Endothelial cell (in vitro differentiated cells): ENCODE results near the gene KCNMA1. TPM values are rescaled to one million over a fixed set of nuclear protein-coding genes. Genes with fewer than 3 reads are reported as not detected.

Source experiments
- DNase-seq: peaks from one replicate; pipeline ENCODE4 v3.0.0; 2021; ENCODE audit warnings: low spot score
- H3K27ac Mint-ChIP-seq: one replicate; pipeline ENCODE4 v1.8.0; 2021; ENCODE audit warnings: mixed read lengths, inconsistent platforms; ENCODE audit not compliant: unreplicated experiment
- H3K27me3 Mint-ChIP-seq: one replicate; pipeline ENCODE4 v1.8.0; 2021; ENCODE audit warnings: mild to moderate bottlenecking, moderate library complexity, mixed read lengths, inconsistent platforms; ENCODE audit not compliant: unreplicated experiment
- H3K36me3 Mint-ChIP-seq: one replicate; pipeline ENCODE4 v1.8.0; 2021; ENCODE audit warnings: mild to moderate bottlenecking, low read depth, mixed read lengths, inconsistent platforms; ENCODE audit not compliant: unreplicated experiment
- H3K4me1 Mint-ChIP-seq: one replicate; pipeline ENCODE4 v1.8.0; 2021; ENCODE audit warnings: mild to moderate bottlenecking, mixed read lengths, inconsistent platforms; ENCODE audit not compliant: unreplicated experiment
- H3K4me3 Mint-ChIP-seq: one replicate; pipeline ENCODE4 v1.8.0; 2021; ENCODE audit warnings: mild to moderate bottlenecking, mixed read lengths, inconsistent platforms; ENCODE audit not compliant: unreplicated experiment
- H3K9me3 Mint-ChIP-seq: one replicate; pipeline ENCODE4 v1.8.0; 2021; ENCODE audit warnings: mixed read lengths, inconsistent platforms; ENCODE audit not compliant: unreplicated experiment
- CTCF ChIP-seq: fragments of 200-600 bp; sonication (generic); IDR thresholded peaks from one replicate; pipeline ENCODE4 v1.5.0; 2021; ENCODE audit warnings: antibody characterized with exemption; ENCODE audit not compliant: unreplicated experiment
- total RNA-seq: library from RNA; stranded (reverse); fragmentation: NEBNext Ultra II Directional; extraction: Animal tissue kit (Norgen Biotek cat#: 25700); gene quantifications from one replicate; pipeline ENCODE4 v1.2.1, GENCODE V29; 2021; ENCODE audit not compliant: unreplicated experiment

KCNMA1 gene
- total RNA-seq, 1 donor from 2014 or later: 5.1 TPM

GRCh38 chr10:77581738-77582137 lies 55.9 kb downstream of the KCNMA1 start:
- Mint-ChIP-seq H3K4me3 (no peak overlapping the region), H3K36me3 (no peaks in the 10 kb centered on the region), H3K9me3 (no peaks in the 10 kb centered on the region), H3K27ac (no peak overlapping the region), H3K27me3 (peaks cover 3% of the 10 kb centered on the region), H3K4me1 (peaks cover 6% of the 10 kb centered on the region)
- TF ChIP-seq CTCF: no peak
- DNase-seq: no peak

GRCh38 chr10:77580482-77580881 lies 57.1 kb downstream of the KCNMA1 start:
- DNase-seq: no peak
- no peaks in the 10 kb centered on the region for H3K9me3 Mint-ChIP-seq
- no peaks in the 10 kb centered on the region for H3K36me3 Mint-ChIP-seq
- TF ChIP-seq CTCF: no peak
- no peak overlapping the region for H3K4me3 Mint-ChIP-seq
- peaks cover 3% of the 10 kb centered on the region for H3K27me3 Mint-ChIP-seq
- peaks cover 10% of the 10 kb centered on the region for H3K4me1 Mint-ChIP-seq
- no peak overlapping the region for H3K27ac Mint-ChIP-seq

GRCh38 chr10:77578583-77579227 lies 58.9 kb downstream of the KCNMA1 start:
- Mint-ChIP-seq H3K4me3 (no peak overlapping the region), H3K27ac (no peak overlapping the region), H3K27me3 (peaks cover 3% of the 10 kb centered on the region), H3K9me3 (no peaks in the 10 kb centered on the region), H3K36me3 (no peaks in the 10 kb centered on the region), H3K4me1 (peaks cover 10% of the 10 kb centered on the region)
- no peak for TF ChIP-seq CTCF
- DNase-seq: no peak

GRCh38 chr10:77577666-77578229 lies 59.9 kb downstream of the KCNMA1 start:
- no peak overlapping the region for H3K4me3 Mint-ChIP-seq
- H3K27me3 Mint-ChIP-seq: peaks cover 6% of the 10 kb centered on the region
- no peaks in the 10 kb centered on the region for H3K9me3 Mint-ChIP-seq
- no peak for DNase-seq
- H3K27ac Mint-ChIP-seq: no peak overlapping the region
- H3K4me1 Mint-ChIP-seq: peaks cover 10% of the 10 kb centered on the region
- TF ChIP-seq CTCF: no peak
- H3K36me3 Mint-ChIP-seq: no peaks in the 10 kb centered on the region

- no peak overlapping the region for H3K4me3 Mint-ChIP-seq
- H3K27me3 Mint-ChIP-seq: peaks cover 6% of the 10 kb centered on the region
- DNase-seq: no peak
- TF ChIP-seq CTCF: no peak
- H3K4me1 Mint-ChIP-seq: peaks cover 10% of the 10 kb centered on the region
- no peak overlapping the region for H3K27ac Mint-ChIP-seq
- H3K36me3 Mint-ChIP-seq: no peaks in the 10 kb centered on the region
- no peaks in the 10 kb centered on the region for H3K9me3 Mint-ChIP-seq
These were observed 61.1 kb downstream of the KCNMA1 start for GRCh38 chr10:77576444-77577032.
